NCI-H2227 (cell line): ENCODE data around the gene VCAN.
"Not testable (repeated sequence)": the region's sequence is repeated elsewhere in the genome, so short reads cannot be mapped to it uniquely, and the experiment has no call there.

Experiments used
- DNase-seq: peaks from one replicate; lab custom pipeline; 2025; ENCODE audit not compliant: unreplicated experiment; lab: John Stamatoyannopoulos, UW

Gene VCAN

GRCh38 chr5:83471405-83472212 is at the start of gene VCAN:
Gene VCAN (plus strand): TSS chr5:83471744. CDS start chr5:83483519, 11,775 bp downstream.
- DNase-seq, result peak; percentile 80

- DNase-seq, result no peak
Measured at GRCh38 chr5:83422284-83422683, 49.3 kb upstream of the VCAN start.

- DNase-seq, result no peak
Measured at GRCh38 chr5:83426855-83427254, 44.7 kb upstream of the VCAN start.

- no peak for DNase-seq
Measured at GRCh38 chr5:83428126-83428525, 43.4 kb upstream of the VCAN start.

GRCh38 chr5:83428890-83429289 is 42.7 kb upstream of the VCAN start:
- DNase-seq, result no peak

GRCh38 chr5:83430130-83431010 is 41.2 kb upstream of the VCAN start:
- DNase-seq, result peak; percentile 46

- DNase-seq, result no peak
Measured at GRCh38 chr5:83433891-83434290, 37.7 kb upstream of the VCAN start.

GRCh38 chr5:83434946-83435345 is 36.6 kb upstream of the VCAN start:
- DNase-seq, result no peak

GRCh38 chr5:83436276-83436675 is 35.3 kb upstream of the VCAN start:
- no peak for DNase-seq

GRCh38 chr5:83437697-83438096 is 33.8 kb upstream of the VCAN start:
- DNase-seq, result not testable (repeated sequence)

- no peak for DNase-seq
Measured at GRCh38 chr5:83440826-83441225, 30.7 kb upstream of the VCAN start.

- no peak for DNase-seq
Measured at GRCh38 chr5:83441747-83442146, 29.8 kb upstream of the VCAN start.

GRCh38 chr5:83443534-83443933 is 28.0 kb upstream of the VCAN start:
- no peak for DNase-seq

GRCh38 chr5:83444445-83444844 is 27.1 kb upstream of the VCAN start:
- no peak for DNase-seq

- DNase-seq, result no peak
Measured at GRCh38 chr5:83446253-83446947, 25.1 kb upstream of the VCAN start.

- DNase-seq, result no peak
Measured at GRCh38 chr5:83447533-83447932, 24.0 kb upstream of the VCAN start.

- DNase-seq, result no peak
Measured at GRCh38 chr5:83450183-83450966, 21.2 kb upstream of the VCAN start.

- DNase-seq, result no peak
Measured at GRCh38 chr5:83450967-83451248, 20.6 kb upstream of the VCAN start.

GRCh38 chr5:83451955-83452354 is 19.6 kb upstream of the VCAN start:
- DNase-seq, result no peak

- no peak for DNase-seq
Measured at GRCh38 chr5:83453937-83454336, 17.6 kb upstream of the VCAN start.

GRCh38 chr5:83464261-83464660 is 7.3 kb upstream of the VCAN start:
- DNase-seq, result no peak
